HG02943 (cell line): Measurements from ENCODE around the gene SPSB1.
"Not testable (repeated sequence)": the region's sequence is repeated elsewhere in the genome, so short reads cannot be mapped to it uniquely, and the experiment has no call there.

Experiments
- ATAC-seq: cut with Tn5 transposase; IDR thresholded peaks from one replicate; pipeline ENCODE4 v1.9.1; 2021; ENCODE audit warnings: mild to moderate bottlenecking, low read depth, moderate library complexity; ENCODE audit not compliant: unreplicated experiment

SPSB1 gene

DNA sequence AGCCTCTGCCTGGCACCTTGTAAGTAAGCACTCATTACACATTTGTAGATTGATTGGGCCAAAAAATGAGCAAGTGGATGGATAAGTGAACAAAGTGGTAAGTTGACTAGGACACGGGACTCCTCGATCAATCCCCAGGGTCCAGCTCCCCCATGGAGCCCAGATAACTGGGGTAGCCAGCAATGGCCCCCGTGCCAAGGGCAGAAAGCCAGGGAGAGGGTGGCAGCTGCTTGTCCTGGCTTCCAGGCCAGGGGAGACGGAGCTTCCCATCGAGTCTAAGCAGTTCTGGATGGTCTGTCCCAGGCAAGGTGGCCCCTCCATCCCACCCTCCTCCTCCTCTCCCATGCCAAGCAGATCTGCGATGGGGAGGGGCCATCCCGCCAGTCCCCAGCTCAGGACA is 91.4 kb downstream of the SPSB1 start:
- ATAC-seq: no peak

DNA sequence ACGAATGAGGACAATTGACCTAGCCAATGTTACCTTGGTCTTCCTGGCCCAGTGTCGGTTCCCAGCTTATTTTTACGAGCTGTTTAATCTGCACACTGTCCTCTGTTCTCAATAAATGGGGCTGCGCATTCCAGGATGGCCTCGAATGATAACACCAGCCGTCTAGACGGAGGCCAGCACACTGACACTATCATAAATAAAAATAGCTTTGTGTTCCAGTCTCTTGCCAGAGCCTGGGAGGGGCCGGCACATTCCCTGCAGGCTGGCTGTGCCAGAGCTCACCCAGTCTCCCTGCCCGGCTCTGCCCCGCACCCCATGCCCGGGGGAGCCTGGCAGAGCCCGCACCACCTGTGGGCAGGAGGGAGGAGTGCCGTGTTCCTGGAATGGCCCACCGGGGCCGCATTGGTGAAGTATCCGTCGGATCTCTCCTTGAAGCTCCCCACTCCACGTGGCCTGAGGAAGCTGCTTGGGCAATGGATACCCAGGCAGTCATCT is 92.1 kb downstream of the SPSB1 start:
- no peak for ATAC-seq

DNA sequence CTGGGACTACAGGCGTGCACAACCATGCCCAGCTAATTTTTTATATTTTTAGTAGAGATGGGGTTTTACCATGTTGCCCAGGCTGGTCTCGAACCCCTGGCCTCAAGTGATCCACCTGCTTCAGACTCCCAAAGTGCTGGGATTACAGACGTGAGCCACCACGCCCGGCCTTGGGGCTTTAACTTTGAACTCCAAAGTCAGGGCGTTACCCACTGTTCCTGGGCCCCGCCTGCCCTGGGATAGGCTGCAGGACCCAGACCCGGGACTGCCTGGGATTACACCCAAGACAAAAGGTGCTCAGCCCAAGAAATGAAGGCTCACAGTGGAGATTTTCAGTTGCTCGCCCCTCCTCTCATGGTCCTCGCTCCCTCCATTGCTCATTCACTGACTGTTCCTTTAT is 92.7 kb downstream of the SPSB1 start:
- ATAC-seq: not testable (repeated sequence)

DNA sequence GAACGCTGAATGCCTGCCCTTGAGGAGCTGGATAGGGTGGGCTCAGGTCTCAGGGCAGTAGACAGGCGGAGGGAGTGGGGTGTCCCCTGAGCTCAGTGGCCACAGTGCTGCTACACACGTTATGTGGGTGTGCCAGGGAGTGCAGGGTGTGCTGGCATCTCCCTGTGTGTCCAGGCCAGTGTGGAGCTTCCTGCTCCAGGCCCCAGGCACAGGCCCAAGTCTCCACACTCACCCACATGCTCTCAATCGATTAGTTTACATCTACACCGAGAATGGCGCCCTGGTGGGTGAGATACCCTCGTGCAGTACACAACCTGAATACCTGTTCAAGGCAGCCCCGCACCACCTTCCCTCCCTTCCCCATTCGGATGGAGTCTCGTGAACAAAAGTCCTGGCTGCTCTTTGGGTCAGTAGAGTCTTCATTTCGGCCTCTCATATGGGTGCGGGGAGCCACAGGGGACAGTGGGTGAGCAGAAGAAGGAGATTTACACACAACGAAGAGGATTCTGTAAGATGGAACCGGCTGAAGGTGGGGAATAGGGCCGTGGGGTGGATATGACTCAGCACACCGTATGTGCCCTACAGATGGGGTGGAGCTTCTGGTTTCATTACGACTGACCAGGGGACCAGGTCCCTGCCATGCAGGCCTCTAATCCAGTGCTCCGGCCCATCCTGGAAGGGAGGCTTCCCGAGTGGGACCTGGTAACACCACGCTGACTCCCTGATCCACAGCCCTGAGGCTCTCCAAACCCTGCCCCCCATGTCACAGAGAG is 93.3 kb downstream of the SPSB1 start:
- no peak for ATAC-seq

DNA sequence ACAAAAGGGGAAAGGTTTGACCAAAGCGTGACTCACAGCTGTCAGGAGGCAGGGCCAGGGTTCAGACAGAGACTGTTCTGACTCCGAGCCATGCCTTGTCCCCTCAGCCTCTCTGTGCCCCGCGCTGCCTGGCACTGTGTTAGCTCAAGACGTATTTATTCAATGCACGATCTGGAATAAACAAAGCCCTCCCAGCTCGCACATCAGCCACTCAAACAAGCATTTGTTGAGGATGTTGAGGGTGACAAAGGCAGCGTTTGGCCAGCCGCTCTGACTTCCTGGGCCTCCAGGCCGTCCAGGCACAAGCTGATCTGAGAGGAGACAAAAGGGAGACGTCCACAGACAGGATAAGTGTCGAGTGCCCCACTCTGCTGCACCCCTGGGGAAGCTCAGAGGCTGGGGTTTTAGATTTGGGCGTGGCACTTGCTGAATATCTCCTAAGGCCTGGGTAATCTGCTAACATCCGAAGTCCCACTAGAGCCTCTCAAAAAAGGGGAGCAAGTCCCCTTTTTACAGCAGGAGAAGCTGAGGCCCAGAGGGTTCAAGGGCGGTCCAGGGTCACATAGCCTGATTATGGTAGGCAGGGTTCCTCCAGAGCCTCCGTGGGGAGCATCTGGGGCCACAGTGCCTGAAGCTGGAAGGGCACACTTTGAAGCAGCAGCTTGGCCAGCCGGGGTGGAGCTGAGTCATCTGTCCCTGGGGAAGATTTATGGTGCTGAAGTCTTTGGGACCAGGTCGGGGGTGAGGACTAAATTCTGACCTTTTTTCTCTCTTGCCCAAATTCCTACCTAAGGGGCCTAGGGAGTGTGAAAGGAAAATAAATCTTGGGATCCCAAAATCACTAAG is 95.9 kb downstream of the SPSB1 start:
- ATAC-seq: no peak

DNA sequence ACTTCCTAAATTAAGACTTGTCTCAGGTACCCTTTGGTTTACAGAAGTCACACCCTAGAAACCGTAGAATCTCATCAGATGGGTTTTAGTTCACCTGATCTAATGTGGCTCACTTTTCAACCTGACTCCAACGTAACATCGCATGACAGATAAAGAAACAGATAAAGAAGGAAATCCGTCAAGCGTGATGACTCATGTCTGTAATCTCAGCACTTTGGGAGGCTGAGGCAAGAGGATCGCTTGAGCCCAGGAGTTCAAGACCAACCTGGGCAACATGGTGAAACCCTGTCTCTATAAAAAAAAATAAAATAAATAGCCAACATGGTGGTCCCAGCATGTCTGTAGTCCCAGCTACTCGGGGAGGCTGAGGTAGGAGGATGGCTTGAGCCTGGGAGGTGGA is 97.3 kb downstream of the SPSB1 start:
- no peak for ATAC-seq

DNA sequence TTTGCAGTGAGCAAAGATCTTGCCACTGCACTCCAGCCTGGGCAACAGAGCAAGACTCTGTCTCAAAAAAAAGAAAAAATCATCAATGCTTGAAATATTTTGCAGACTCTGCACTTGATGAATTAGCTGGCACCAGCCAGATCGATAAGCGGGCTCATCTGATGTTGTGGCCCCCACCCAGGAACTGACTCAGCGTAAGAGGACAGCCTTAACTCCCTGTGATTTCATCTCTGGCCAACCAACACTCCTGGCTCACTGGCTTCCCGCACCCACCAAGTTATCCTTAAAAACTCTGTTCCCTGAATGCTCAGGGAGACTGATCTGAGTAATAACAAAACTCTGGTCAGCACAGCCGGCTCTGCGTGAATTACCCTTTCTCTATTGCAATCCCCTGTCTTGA is 98.9 kb downstream of the SPSB1 start:
- no peak for ATAC-seq

DNA sequence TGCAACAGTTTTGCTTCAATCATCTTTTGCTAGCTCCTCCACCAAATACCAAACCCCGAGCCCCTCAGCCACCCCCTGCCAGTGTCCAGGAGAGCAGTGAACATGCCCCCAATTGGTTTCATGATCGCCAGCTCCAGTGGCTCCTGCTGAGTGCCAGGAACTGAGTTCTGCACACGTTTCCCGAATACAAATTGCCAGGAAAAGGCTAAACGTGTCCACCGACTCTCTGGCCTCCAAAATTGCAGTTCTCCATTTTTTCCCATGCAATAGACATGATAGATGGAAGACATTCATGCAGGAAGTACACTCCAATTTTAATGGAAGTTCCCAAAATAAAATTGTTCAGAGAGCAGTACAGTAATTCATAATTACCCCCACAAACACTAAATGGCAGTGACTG is 101.3 kb downstream of the SPSB1 start:
- ATAC-seq: no peak

DNA sequence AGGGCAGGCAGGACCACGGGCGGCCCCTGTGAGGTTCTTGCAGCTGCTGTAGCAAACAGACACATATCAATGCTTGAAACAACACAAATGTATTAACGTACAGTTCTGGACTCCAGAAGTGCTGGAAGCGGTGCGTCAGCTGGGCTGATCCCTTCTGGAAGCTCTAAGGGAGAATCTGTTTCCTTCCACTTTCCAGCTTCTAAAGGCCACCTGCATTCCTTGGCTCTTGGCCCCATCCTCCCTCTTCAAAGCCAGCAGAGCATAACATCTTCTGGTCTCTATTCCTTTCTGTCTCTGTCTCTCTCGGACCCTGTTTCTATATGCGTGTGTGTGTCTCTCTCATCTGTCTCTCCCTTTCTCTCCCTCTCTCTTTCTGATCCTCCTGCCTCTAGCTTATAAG is 102.3 kb downstream of the SPSB1 start:
- ATAC-seq: no peak

DNA sequence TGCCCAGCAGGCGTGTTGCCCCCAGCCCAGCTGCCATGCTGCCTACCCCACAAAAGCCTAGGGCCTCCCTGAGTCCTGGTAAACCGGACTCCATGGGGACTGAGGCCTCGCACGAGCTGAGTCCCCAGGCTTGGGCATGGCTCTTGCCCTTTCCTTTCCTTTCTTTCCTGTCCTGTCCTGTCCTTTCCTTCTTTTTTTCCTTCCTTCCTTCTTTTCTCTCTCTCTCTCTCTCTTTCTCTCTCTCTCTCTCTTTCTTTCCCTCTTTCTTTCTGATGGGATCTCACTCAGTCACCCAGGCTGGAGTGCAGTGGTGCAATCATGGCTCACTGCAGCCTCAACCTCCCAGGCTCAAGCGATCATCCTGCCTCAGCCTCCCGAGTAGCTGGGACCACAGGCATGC is 104.4 kb downstream of the SPSB1 start:
- no peak for ATAC-seq

DNA sequence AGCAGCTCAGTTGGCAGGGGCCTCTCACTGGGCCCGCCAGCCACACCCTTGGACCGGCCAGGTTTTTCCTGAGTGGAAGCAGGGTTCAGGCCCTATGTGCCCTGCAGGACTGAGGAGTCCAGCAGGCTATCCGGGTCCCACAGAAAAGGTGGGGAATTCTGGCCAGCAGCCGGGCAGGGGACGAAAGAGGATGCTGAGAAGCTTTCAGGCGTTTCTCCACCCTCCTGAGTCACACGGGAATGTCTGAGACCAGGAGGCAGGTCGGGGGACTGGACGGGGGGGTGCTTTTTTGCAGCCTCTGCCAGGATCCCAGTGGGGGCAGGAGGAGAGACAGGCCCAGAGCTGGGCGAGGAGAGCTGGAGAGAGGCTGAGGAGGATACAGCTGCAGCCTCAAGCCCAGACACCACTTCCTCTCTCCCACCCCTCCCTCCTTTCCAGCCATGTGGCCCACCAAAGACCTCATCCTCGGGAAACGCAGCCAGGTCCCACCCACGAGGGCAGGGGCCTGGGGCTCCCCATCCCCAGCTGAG is 105.4 kb downstream of the SPSB1 start:
- no peak for ATAC-seq

DNA sequence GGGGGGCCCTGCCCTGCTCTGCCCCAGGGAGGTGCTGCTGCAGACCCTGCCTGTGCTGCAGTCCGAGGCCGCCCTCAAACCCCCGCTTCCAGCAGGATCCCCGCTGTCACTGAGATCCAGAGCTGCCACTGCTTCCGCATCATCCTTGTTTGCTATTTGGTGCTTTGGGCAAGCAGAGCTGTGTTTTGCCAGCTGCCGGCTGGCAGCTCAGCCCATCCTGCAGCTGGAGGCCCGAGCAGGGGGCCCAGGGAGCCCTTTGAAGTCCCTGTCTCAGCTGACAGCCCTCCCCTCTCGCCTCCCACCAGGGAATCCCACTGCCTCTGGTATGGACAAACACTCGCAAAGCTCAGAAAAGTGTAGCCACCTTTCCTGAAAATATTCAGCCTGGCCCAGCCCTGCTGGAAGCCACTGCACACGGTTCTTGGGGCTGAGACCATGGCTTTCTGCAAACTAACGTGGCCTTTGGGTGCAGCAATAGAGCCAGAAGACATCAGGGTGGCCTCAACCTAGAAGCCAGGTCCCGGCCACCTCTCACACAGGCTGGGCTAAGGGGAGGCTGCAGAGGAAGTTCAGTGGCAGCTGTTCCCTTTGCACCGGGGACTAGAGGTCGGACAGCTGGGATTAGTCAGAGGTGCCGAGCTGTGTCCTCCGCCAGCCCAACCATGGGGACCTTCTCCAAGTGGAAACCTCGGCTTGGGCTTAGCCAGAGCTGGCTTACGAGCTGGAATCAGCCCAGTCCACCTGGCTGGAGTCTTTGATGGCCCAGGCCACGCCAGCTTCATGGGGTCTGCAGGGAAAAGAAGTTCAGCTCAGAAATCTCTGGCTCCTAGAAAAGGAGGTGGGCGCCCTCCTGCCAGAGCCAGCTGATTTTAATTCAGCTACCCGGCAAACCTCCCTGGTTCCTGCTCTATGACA is 107.1 kb downstream of the SPSB1 start:
- no peak for ATAC-seq

DNA sequence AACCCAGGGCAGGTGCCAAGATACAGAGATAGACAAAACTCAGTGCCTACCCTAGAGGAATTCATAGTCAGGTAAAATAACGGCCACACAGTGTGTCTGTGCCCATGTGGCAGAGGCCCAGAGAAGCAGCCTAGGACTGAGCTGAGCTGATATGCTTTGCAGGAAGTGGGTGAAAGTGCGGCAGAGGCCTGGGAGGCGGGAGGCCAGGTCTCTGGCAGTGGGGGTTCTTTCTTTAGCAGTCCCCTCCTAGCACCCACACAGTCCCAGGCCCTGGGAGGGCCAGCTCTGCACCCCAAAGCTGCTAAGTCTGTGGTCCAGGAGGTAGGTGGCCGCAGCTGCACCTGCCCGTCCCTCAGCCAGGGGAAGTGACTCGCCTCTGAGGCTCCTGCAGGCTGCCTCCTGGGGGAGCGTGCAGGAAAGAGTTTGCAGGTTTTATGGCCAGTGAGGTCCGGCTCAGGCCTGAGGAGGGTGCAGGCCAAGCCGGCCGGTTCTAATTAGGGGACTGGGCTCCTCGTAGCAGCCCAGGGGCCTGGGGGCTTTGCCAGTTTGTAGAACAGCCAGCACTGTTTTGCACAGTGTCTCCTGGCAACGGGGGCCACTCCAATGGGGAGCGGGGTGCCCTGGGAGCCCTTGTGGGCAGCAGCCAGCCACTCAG is 107.9 kb downstream of the SPSB1 start:
- no peak for ATAC-seq

DNA sequence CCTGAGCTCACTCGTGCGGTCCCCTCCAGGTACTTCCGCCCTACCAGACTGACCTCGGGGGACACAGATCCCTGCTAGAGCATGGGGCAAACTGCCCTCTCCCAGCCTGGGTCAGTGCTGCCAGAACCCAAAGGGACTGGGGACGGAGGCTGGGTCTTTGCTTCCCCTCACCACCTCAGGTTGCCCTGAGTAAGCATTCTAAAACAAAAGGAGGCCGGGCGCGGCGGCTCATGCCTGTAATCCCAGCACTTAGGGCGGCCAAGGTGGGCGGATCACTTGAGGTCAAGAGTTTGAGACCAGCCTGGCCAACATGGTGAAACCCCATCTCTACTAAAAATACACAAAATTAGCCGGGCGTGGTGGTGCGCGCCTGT is 108.4 kb downstream of the SPSB1 start:
- no peak for ATAC-seq

DNA sequence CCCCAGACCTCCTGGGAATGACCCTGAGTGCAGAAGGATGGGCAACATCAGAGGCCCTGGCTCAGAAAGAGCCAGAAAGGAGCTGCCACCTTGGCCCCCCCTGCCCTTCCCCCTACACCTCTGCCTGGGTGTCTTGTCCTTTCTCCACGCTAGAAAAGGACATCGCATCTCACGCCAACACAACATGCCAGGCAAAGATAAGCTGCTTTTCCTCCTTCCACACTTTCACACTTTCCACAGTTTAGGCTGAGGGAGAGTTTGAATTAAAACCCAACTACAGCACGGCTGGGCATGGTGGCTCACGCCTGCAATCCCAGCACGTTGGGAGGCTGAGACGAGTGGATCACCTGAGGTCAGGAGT is 109.5 kb downstream of the SPSB1 start:
- ATAC-seq: no peak

DNA sequence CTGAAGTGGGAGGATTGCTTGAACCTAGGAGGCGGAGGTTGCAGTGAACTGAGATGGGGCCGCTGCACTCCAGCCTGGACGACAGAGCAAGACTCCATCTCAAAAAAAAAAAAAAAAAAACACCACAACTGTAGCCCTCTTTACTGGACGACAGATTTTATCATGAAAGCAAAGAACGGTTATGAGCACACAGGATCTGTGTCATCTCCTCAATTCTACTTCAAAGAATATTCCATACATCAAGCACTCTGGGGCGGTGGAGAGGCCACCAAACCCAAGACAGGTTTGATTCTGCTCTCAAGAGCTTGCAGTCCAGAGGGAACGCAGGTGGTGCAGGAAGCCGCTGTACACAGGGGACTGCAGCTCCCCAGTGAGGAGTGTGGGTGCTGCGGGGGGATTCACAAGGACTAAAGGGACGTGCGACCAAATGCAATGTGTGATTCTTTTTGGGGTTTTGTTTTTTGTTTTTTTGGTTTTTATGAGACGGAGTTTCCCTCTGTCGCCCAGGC is 110.1 kb downstream of the SPSB1 start:
- no peak for ATAC-seq

DNA sequence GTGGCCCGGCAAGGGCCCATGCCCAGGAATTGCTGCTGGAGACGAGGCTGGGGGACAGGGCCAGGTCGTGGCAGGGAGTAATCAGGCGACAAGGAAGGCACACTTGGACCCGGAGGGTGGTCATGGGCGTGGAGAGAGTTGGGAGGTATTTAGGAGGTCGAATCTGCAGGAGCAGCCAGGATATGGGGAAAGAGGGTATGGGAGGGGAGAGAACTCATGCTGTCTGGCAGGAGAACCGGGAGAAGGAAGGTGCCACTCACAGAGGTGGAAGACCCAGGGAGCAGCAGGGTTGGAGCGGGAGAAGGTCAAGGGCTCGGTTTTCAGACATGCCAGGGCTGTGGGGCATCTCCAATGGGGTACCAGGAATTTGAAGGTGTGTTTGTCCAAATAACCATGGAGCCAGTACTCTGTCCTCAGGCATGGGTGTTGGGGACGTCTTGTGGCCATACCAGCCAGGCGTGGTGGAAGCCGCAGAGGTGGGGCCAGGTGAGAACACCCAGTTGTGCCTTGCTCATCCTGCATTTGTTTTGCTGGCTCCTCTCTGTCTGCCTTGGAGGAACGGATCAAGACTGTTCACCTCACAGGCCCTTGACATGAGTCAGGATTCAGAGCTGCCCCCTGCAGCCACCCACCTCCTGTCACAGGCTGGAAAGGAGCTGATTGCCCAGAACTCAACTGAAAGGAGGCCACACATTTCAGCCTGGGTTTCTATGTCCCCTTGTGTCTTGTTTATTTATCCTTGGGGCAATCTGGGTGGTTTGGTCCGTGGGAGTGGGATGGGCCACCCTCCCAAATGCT is 111.6 kb downstream of the SPSB1 start:
- no peak for ATAC-seq

DNA sequence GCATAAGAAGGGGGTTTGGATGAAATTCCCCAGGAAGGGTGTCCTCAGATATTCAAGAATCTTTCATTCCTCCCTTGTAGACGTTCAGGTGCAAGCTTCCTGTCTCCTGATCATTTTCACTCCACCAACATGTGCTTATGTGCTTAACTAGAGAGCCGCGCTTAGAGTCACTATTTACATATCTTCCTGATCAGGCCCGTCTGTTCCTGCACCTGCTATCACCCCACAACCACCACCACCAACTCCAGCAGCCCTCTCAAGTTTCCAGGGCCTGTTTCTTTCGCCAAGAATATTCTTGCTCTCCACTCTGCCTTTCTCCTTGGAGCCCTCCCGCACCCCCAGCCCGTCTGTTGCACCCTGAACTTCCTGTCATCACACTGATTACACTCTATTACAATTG is 113.4 kb downstream of the SPSB1 start:
- no peak for ATAC-seq

DNA sequence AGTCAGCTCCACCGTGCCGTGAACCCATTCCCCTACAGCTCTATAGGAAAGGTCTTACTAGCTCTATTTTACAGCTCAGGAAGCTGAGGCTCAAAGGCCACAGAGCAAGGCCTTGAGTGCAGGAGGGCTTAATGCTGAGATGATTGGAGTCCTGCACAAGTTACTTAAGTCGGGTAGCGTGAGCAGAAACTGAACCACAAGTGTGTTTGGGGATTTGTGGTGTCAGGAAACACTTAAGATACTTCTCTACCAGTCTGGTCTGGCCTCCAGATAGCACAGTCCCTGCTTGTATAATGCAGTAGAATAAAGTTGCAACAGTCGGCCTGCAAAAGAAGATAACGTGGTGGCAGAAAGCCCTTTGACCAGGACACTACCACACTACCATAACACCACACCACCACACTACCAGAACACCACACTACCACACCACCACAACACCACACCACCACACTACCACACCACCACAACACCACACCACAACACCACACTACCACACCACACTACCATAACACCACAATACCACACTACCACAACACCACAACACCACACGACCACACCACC is 118.1 kb downstream of the SPSB1 start:
- ATAC-seq: no peak
